K562 (cell line): ENCODE results near the gene DARS2. TPM values are rescaled to one million over a fixed set of nuclear protein-coding genes. Genes with fewer than 3 reads are reported as not detected.

Experiments
- DPF2 ChIP-seq: fragments of 450-650 bp; IDR thresholded peaks from 2 replicates; pipeline ENCODE4 v1.6.1; 2016
- HNRNPH1 ChIP-seq: fragments of 200-400 bp; formaldehyde crosslinking; optimal IDR thresholded peaks from 2 replicates; pipeline ENCODE3; 2017; ENCODE audit warnings: low read depth, mild to moderate bottlenecking, low read length, moderate library complexity
- JUNB ChIP-seq: fragments of 450-650 bp; formaldehyde crosslinking; conservative IDR thresholded peaks from 2 replicates; pipeline ENCODE4 v1.4.0; 2020; ENCODE audit warnings: mild to moderate bottlenecking
- MTA3 ChIP-seq: fragments of 450-650 bp; formaldehyde crosslinking; IDR thresholded peaks from 2 replicates; pipeline ENCODE4 v1.6.1; 2017; ENCODE audit warnings: mild to moderate bottlenecking, borderline replicate concordance
- MYBL2 ChIP-seq, 2 experiments: fragments of 450-650 bp in 1 of 2; sonication (generic) in 1 of 2; formaldehyde crosslinking in 1 of 2; IDR thresholded peaks; 2 replicates each; pipeline versions ENCODE4 v1.6.1 to v1.8.1; 2017 to 2022; ENCODE audit warnings: borderline replicate concordance in 1 of 2, inconsistent platforms in 1 of 2, low read depth in 1 of 2, mild to moderate bottlenecking in 1 of 2, missing genetic modification reagents in 1 of 2, moderate library complexity in 1 of 2
- OTX1 ChIP-seq: fragments of 450-650 bp; formaldehyde crosslinking; IDR thresholded peaks from 2 replicates; pipeline ENCODE4 v1.4.0; 2022; ENCODE audit warnings: mild to moderate bottlenecking
- PCBP1 ChIP-seq: fragments of 200-400 bp; formaldehyde crosslinking; IDR thresholded peaks from 2 replicates; pipeline ENCODE4 v1.6.1; 2018; ENCODE audit warnings: mild to moderate bottlenecking, low read depth, low read length; ENCODE audit not compliant: poor library complexity, severe bottlenecking
- PHB2 ChIP-seq: fragments of 450-650 bp; IDR thresholded peaks from 2 replicates; pipeline ENCODE4 v1.6.1; 2017; ENCODE audit warnings: low read depth
- PHF8 ChIP-seq: fragments of 200-600 bp; sonication (generic); IDR thresholded peaks from 2 replicates; pipeline ENCODE4 v1.6.1; 2012; ENCODE audit warnings: mixed run types, mild to moderate bottlenecking, inconsistent platforms, low read length, moderate library complexity, borderline replicate concordance
- SMARCA4 ChIP-seq: fragments of 450-650 bp; IDR thresholded peaks from 2 replicates; pipeline ENCODE4 v1.6.1; 2016
- SREBF1 ChIP-seq: fragments of 150-350 bp; IDR thresholded peaks from 2 replicates; pipeline ENCODE4 v1.6.1; 2014; ENCODE audit warnings: antibody characterized with exemption, low read depth, low read length, borderline replicate concordance
- STAT5B ChIP-seq: fragments of 250-450 bp; sonication (Bioruptor Pico); IDR thresholded peaks from 2 replicates; pipeline ENCODE4 v1.8.0; 2021; ENCODE audit warnings: mild to moderate bottlenecking, inconsistent platforms
- TAF1 ChIP-seq: IDR thresholded peaks from 2 replicates; pipeline ENCODE4 v1.6.1; 2011; ENCODE audit warnings: mild to moderate bottlenecking, low read length, moderate library complexity; ENCODE audit not compliant: insufficient read depth, control insufficient read depth, severe bottlenecking; ENCODE audit errors: extremely low read depth
- TAL1 ChIP-seq: fragments of 450-650 bp; IDR thresholded peaks from 2 replicates; pipeline ENCODE4 v1.6.1; 2016; ENCODE audit warnings: mild to moderate bottlenecking
- TCF7 ChIP-seq: sonication (generic); IDR thresholded peaks from 2 replicates; pipeline ENCODE4 v1.6.1; 2016; ENCODE audit warnings: antibody characterized with exemption, borderline replicate concordance
- ZNF232 ChIP-seq: sonication (generic); formaldehyde crosslinking; IDR thresholded peaks from 2 replicates; pipeline ENCODE4 v1.8.0; 2022; ENCODE audit warnings: mild to moderate bottlenecking, missing genetic modification reagents
- ZNF778 ChIP-seq: fragments of 450-650 bp; formaldehyde crosslinking; IDR thresholded peaks from 2 replicates; pipeline ENCODE4 v1.4.0; 2020; ENCODE audit warnings: mild to moderate bottlenecking, moderate library complexity
- ZNF79 ChIP-seq: fragments of 250-450 bp; sonication (Bioruptor Pico); IDR thresholded peaks from 2 replicates; pipeline ENCODE4 v1.4.0; 2020; ENCODE audit warnings: low read depth, mild to moderate bottlenecking, moderate library complexity
- polyA plus RNA-seq, 8 experiments: library from polyadenylated mRNA; depleted of rRNA in 4 of 8; stranded (reverse) in 5 of 8; unstranded in 3 of 8; fragments of >200 nt; fragmentation: Nextera tagmentation in 2 of 8; fragmentation: Illumina TruSeq in 1 of 8; extraction: Ambion mirVana in 2 of 8; extraction: Trizol in 1 of 8; gene quantifications; 2 replicates each; pipeline versions ENCODE4 v1.2.1 to v1.2.3, GENCODE V29; 2011 to 2014; ENCODE audit warnings: inconsistent platforms in 1 of 8, missing spikeins in 1 of 8
- total RNA-seq, 7 experiments: library from RNA; depleted of rRNA in 6 of 7; stranded (reverse); fragments of >200 nt in 6 of 7; fragmentation: Illumina TruSeq in 2 of 7; extraction: Trizol in 2 of 7; gene quantifications; 2 replicates each; pipeline versions ENCODE4 v1.2.1 to v1.2.3, GENCODE V29; 2011 to 2021; ENCODE audit warnings: low replicate concordance in 1 of 7
- TF ChIP-seq, protein P1 (sequence below): sonication (generic); formaldehyde crosslinking; IDR thresholded peaks from 2 replicates; pipeline ENCODE4 v1.8.0; 2022; ENCODE audit warnings: missing genetic modification reagents, mild to moderate bottlenecking, borderline replicate concordance
- TF ChIP-seq, protein P2 (sequence below): fragments of 250-450 bp; sonication (Bioruptor Pico); IDR thresholded peaks from 2 replicates; pipeline ENCODE4 v1.5.0; 2021
- TF ChIP-seq, protein P3 (sequence below): fragments of 250-450 bp; sonication (Bioruptor Pico); IDR thresholded peaks from 2 replicates; pipeline ENCODE4 v1.9.0; 2021; ENCODE audit warnings: mild to moderate bottlenecking
- TF ChIP-seq, protein P4 (sequence below): fragments of 250-450 bp; sonication (Bioruptor Pico); IDR thresholded peaks from 2 replicates; pipeline ENCODE4 v1.5.0; 2021; ENCODE audit warnings: mild to moderate bottlenecking, borderline replicate concordance

The DARS2 gene
- total and polyA plus RNA-seq, 9 of the 15 experiments (the other 6 are each of a cell fraction or from before 2014, with no cell fraction given), result 36.4 to 96.7 (median 68.6) TPM

DNA sequence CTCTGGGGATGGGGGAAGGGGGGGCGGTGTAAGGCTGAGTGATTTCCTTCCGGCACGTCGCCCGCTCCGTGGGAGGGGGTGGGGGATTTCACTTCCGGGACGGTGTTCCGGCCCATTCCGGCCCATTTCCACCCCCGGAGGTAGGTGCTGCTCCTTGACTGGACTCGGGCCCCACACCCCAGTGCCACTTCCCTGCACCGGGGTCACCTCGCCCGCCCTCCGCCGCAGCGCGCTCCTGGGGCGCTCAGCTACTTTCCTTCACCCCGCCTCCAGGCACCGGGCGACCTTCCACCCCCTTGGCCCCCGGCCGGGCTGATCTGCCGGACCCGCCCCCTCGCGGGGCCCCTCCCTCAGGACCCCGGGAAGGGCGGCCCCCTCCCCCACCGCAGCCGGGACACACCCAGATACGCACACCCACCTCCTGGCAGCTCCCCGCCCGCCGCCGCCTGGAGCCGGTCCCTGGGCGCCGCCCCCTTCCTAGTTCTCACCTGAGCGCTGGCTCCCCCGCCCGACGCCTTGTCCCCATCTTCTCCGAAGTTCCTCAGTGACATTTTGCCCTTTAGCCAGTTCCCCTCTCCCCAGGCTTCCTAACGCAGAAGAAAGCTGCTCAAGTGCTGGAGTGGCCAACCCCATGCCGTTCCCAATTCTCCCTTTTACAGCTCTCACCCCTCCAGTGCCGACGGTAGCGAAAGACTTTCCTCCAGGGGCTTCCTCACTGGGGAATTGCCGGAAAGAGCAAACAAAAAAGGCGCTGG is 44.0 kb downstream of the DARS2 start, which contains the start of gene ZBTB37 (continued):
- TF ChIP-seq, protein P1, sequence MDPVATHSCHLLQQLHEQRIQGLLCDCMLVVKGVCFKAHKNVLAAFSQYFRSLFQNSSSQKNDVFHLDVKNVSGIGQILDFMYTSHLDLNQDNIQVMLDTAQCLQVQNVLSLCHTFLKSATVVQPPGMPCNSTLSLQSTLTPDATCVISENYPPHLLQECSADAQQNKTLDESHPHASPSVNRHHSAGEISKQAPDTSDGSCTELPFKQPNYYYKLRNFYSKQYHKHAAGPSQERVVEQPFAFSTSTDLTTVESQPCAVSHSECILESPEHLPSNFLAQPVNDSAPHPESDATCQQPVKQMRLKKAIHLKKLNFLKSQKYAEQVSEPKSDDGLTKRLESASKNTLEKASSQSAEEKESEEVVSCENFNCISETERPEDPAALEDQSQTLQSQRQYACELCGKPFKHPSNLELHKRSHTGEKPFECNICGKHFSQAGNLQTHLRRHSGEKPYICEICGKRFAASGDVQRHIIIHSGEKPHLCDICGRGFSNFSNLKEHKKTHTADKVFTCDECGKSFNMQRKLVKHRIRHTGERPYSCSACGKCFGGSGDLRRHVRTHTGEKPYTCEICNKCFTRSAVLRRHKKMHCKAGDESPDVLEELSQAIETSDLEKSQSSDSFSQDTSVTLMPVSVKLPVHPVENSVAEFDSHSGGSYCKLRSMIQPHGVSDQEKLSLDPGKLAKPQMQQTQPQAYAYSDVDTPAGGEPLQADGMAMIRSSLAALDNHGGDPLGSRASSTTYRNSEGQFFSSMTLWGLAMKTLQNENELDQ (CRISPR knock-in tag), result no peak
- TF ChIP-seq, protein P2, sequence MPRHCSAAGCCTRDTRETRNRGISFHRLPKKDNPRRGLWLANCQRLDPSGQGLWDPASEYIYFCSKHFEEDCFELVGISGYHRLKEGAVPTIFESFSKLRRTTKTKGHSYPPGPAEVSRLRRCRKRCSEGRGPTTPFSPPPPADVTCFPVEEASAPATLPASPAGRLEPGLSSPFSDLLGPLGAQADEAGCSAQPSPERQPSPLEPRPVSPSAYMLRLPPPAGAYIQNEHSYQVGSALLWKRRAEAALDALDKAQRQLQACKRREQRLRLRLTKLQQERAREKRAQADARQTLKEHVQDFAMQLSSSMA (CRISPR knock-in tag), result no peak
- TF ChIP-seq STAT5B (CRISPR knock-in tag), result no peak
- TF ChIP-seq, protein P3, sequence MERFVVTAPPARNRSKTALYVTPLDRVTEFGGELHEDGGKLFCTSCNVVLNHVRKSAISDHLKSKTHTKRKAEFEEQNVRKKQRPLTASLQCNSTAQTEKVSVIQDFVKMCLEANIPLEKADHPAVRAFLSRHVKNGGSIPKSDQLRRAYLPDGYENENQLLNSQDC, result 0 out of 2 replicates have a peak, but pooled peaks have one; percentile 4
- TF ChIP-seq OTX1 (CRISPR knock-in tag), result no peak; the same call in 1 of the 2 replicates
- no peak for TF ChIP-seq MTA3
- no peak for TF ChIP-seq MYBL2 (IDR thresholded peaks at IDR 0.05; ENCODE audit: low read depth)
- TF ChIP-seq MYBL2 (CRISPR knock-in tag; IDR thresholded peaks at IDR 0.05; ENCODE audit: borderline replicate concordance), result no peak
- TF ChIP-seq SREBF1, result no peak
- peak; percentile 71 for TF ChIP-seq PHF8
- TF ChIP-seq PCBP1, result peak; percentile 84
- 0 out of 2 replicates have a peak, but pooled peaks have one; percentile 41 for TF ChIP-seq ZNF232
- TF ChIP-seq, protein P4, sequence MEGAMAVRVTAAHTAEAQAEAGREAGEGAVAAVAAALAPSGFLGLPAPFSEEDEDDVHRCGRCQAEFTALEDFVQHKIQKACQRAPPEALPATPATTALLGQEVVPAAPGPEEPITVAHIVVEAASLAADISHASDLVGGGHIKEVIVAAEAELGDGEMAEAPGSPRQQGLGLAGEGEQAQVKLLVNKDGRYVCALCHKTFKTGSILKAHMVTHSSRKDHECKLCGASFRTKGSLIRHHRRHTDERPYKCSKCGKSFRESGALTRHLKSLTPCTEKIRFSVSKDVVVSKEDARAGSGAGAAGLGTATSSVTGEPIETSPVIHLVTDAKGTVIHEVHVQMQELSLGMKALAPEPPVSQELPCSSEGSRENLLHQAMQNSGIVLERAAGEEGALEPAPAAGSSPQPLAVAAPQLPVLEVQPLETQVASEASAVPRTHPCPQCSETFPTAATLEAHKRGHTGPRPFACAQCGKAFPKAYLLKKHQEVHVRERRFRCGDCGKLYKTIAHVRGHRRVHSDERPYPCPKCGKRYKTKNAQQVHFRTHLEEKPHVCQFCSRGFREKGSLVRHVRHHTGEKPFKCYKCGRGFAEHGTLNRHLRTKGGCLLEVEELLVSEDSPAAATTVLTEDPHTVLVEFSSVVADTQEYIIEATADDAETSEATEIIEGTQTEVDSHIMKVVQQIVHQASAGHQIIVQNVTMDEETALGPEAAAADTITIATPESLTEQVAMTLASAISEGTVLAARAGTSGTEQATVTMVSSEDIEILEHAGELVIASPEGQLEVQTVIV (CRISPR knock-in tag), result no peak
- TF ChIP-seq TAF1, result peak; percentile 31
- no peak; the same call in 1 of the 2 replicates for TF ChIP-seq SMARCA4
- TF ChIP-seq DPF2, result peak; percentile 66
- TF ChIP-seq ZNF79 (CRISPR knock-in tag), result no peak
- TF ChIP-seq TCF7, result peak; percentile 75; the same call in 1 of the 2 replicates
- TF ChIP-seq TAL1, result peak; percentile 25
- TF ChIP-seq PHB2, result no peak
- TF ChIP-seq JUNB (CRISPR knock-in tag), result no peak
- no peak for TF ChIP-seq HNRNPH1
- no peak for TF ChIP-seq ZNF778 (CRISPR knock-in tag)
